HL-60 (cell line): ENCODE measurements around the gene GNAI2.

Experiments
- DNase-seq, 2 experiments: peaks; one replicate each; pipeline ENCODE4 v3.0.0-alpha.2; 2010 to 2020; ENCODE audit warnings: low read depth in 1 of 2, low spot score in 1 of 2
- H3K27ac ChIP-seq: fragments of 250-450 bp; sonication (Bioruptor Pico); replicated peaks from 2 replicates; pipeline ENCODE4 v1.5.1; 2020; ENCODE audit warnings: mild to moderate bottlenecking, moderate library complexity
- H3K27me3 ChIP-seq: fragments of 250-450 bp; sonication (Bioruptor Pico); 2 replicates; pipeline ENCODE4 v1.5.1; 2021; ENCODE audit warnings: mild to moderate bottlenecking, moderate library complexity; ENCODE audit not compliant: insufficient read depth, poor library complexity, severe bottlenecking
- H3K4me3 ChIP-seq: replicated peaks from 2 replicates; pipeline ENCODE4 v1.5.1; 2011; ENCODE audit warnings: mild to moderate bottlenecking, control low read depth, low read length; ENCODE audit not compliant: insufficient read depth
- GABPA ChIP-seq: IDR thresholded peaks from 2 replicates; pipeline ENCODE4 v1.6.1; 2012; ENCODE audit warnings: low read depth
- POLR2AphosphoS5 ChIP-seq: IDR thresholded peaks from 2 replicates; pipeline ENCODE4 v1.6.1; 2012; ENCODE audit warnings: low read depth
- REST ChIP-seq: IDR thresholded peaks from 2 replicates; pipeline ENCODE4 v1.6.1; 2012; ENCODE audit warnings: low read depth; ENCODE audit not compliant: insufficient replicate concordance
- SPI1 ChIP-seq: IDR thresholded peaks from 2 replicates; pipeline ENCODE4 v1.6.1; 2012; ENCODE audit warnings: low read depth, mild to moderate bottlenecking, borderline replicate concordance
- TF ChIP-seq, protein P1 (sequence below): IDR thresholded peaks from one replicate; pipeline ENCODE4 v1.5.1; 2011; ENCODE audit warnings: low read length, control low read depth, inconsistent platforms; ENCODE audit not compliant: insufficient read depth

Gene GNAI2

GRCh38 chr3:50258979-50259378, 23.0 kb downstream of the GNAI2 start:
- TF ChIP-seq POLR2AphosphoS5 (no peak), SPI1 (no peak)
- H3K27ac ChIP-seq = no peak overlapping the region
- DNase-seq = peak in 1 of 2 experiments; percentile 16
- H3K27me3 ChIP-seq = no peaks in the 10 kb centered on the region
- no peak overlapping the region for H3K4me3 ChIP-seq

- no peak for TF ChIP-seq SPI1
- TF ChIP-seq REST = no peak
- TF ChIP-seq POLR2AphosphoS5 = no peak
- TF ChIP-seq, protein P1, sequence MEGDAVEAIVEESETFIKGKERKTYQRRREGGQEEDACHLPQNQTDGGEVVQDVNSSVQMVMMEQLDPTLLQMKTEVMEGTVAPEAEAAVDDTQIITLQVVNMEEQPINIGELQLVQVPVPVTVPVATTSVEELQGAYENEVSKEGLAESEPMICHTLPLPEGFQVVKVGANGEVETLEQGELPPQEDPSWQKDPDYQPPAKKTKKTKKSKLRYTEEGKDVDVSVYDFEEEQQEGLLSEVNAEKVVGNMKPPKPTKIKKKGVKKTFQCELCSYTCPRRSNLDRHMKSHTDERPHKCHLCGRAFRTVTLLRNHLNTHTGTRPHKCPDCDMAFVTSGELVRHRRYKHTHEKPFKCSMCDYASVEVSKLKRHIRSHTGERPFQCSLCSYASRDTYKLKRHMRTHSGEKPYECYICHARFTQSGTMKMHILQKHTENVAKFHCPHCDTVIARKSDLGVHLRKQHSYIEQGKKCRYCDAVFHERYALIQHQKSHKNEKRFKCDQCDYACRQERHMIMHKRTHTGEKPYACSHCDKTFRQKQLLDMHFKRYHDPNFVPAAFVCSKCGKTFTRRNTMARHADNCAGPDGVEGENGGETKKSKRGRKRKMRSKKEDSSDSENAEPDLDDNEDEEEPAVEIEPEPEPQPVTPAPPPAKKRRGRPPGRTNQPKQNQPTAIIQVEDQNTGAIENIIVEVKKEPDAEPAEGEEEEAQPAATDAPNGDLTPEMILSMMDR = no peak
- TF ChIP-seq GABPA = no peak
- no peak overlapping the region for H3K4me3 ChIP-seq
- no peaks in the 10 kb centered on the region for H3K27me3 ChIP-seq
- H3K27ac ChIP-seq = no peak overlapping the region
- DNase-seq = no peak
These were observed 23.5 kb downstream of the GNAI2 start for GRCh38 chr3:50259432-50260026.

GRCh38 chr3:50260027-50260941, 24.3 kb downstream of the GNAI2 start:
- peak overlapping the region; percentile 43 for H3K4me3 ChIP-seq
- no peaks in the 10 kb centered on the region for H3K27me3 ChIP-seq
- DNase-seq = peak; percentile 76 to 80
- TF ChIP-seq, protein P1 = peak; percentile 79
- TF ChIP-seq GABPA (no peak), POLR2AphosphoS5 (peak; percentile 79), REST (no peak), SPI1 (no peak)
- no peak overlapping the region for H3K27ac ChIP-seq

DNA sequence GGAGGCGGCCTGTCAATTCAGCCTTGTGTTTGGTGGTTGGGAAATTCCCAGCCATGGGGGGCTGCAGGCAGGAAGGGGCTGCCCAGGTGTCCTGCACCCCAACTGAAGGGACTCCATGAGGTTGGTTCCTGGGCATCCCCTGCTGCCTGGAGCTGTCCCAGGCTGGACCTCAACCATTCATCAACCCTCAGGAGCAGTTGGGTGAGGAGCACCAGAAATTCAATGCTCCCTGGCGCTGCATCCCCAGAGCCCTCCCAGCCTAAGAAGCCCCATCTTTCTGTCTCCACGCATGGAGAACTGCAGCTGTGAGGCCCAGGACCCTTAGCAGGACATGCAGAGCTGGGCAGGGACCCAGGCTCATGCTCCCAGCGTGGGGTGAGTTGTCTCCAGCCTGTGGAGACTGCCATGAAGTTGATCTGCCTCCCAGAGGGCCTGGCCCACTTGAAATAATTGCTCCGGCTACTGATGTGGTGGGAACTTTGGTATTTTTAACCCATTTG, 25.0 kb downstream of the GNAI2 start:
- Histone ChIP-seq H3K27me3 (no peaks in the 10 kb centered on the region), H3K27ac (no peak overlapping the region), H3K4me3 (no peak overlapping the region)
- DNase-seq = no peak
- TF ChIP-seq SPI1 (no peak), GABPA (no peak), POLR2AphosphoS5 (no peak), REST (no peak)
- TF ChIP-seq, protein P1 = no peak
